ENCODE results near the gene IP6K2.

The IP6K2 gene

GRCh38 chr3:48692551-48692950 lies 24.5 kb downstream of the IP6K2 start:
- TF ChIP-seq CTCF (IDR thresholded peaks at IDR 0.05; ENCODE audit: low read length) (no peak), EZH2 (IDR thresholded peaks at IDR 0.05; ENCODE audit: borderline replicate concordance, low read length) (no peak)
- Histone ChIP-seq H3K79me2 (ENCODE audit: insufficient read depth, low read length) (peaks cover 17% of the 10 kb centered on the region), H3K4me1 (ENCODE audit: insufficient read depth, low read length, severe bottlenecking) (no peaks in the 10 kb centered on the region), H3K36me3 (ENCODE audit: insufficient read depth, low read length) (peaks cover 87% of the 10 kb centered on the region), H3K9me2 (ENCODE audit: low read depth, low read length) (no peaks in the 10 kb centered on the region), H3K4me3 (ENCODE audit: low read depth, low read length, poor library complexity, severe bottlenecking) (no peak overlapping the region), H3F3A (ENCODE audit: insufficient read depth, low read length) (no peaks in the 10 kb centered on the region), H4K20me1 (ENCODE audit: insufficient read depth, low read length) (no peaks in the 10 kb centered on the region; the same call in 1 of the 2 replicates), H3K9ac (ENCODE audit: low read length) (no peak overlapping the region), H2AFZ (ENCODE audit: low read length) (no peak overlapping the region), H3K9me3 (ENCODE audit: low read length) (no peaks in the 10 kb centered on the region), H3K27me3 (ENCODE audit: insufficient read depth, low read length) (no peaks in the 10 kb centered on the region), H3K4me2 (ENCODE audit: low read length) (no peak overlapping the region), H3K27ac (ENCODE audit: low read depth, low read length, poor library complexity, severe bottlenecking) (no peak overlapping the region)

- H2AFZ ChIP-seq (ENCODE audit: low read length), result no peak overlapping the region
- no peaks in the 10 kb centered on the region for H3K27me3 ChIP-seq (ENCODE audit: insufficient read depth, low read length)
- no peak overlapping the region for H3K9ac ChIP-seq (ENCODE audit: low read length)
- no peak overlapping the region for H3K4me2 ChIP-seq (ENCODE audit: low read length)
- no peak overlapping the region for H3K4me3 ChIP-seq (ENCODE audit: low read depth, low read length, poor library complexity, severe bottlenecking)
- no peak for TF ChIP-seq CTCF (IDR thresholded peaks at IDR 0.05; ENCODE audit: low read length)
- no peak for TF ChIP-seq EZH2 (IDR thresholded peaks at IDR 0.05; ENCODE audit: borderline replicate concordance, low read length)
- peaks cover 7% of the 10 kb centered on the region for H3K4me1 ChIP-seq (ENCODE audit: insufficient read depth, low read length, severe bottlenecking)
- H3K79me2 ChIP-seq (ENCODE audit: insufficient read depth, low read length), result peaks cover 4% of the 10 kb centered on the region
- peaks cover 83% of the 10 kb centered on the region for H3K36me3 ChIP-seq (ENCODE audit: insufficient read depth, low read length)
- no peak overlapping the region for H3K27ac ChIP-seq (ENCODE audit: low read depth, low read length, poor library complexity, severe bottlenecking)
- H4K20me1 ChIP-seq (ENCODE audit: insufficient read depth, low read length), result no peaks in the 10 kb centered on the region
- H3K9me2 ChIP-seq (ENCODE audit: low read depth, low read length), result no peaks in the 10 kb centered on the region
- peaks cover 10% of the 10 kb centered on the region; the same call in 1 of the 2 replicates for H3F3A ChIP-seq (ENCODE audit: insufficient read depth, low read length)
- no peaks in the 10 kb centered on the region for H3K9me3 ChIP-seq (ENCODE audit: low read length)
These were observed 26.1 kb downstream of the IP6K2 start for GRCh38 chr3:48690846-48691458.

GRCh38 chr3:48689384-48689783 lies 27.6 kb downstream of the IP6K2 start:
- Histone ChIP-seq H3K79me2 (ENCODE audit: insufficient read depth, low read length) (peaks cover 8% of the 10 kb centered on the region), H4K20me1 (ENCODE audit: insufficient read depth, low read length) (no peaks in the 10 kb centered on the region), H3K4me2 (ENCODE audit: low read length) (no peak overlapping the region), H3F3A (ENCODE audit: insufficient read depth, low read length) (peaks cover 10% of the 10 kb centered on the region; the same call in 1 of the 2 replicates), H3K36me3 (ENCODE audit: insufficient read depth, low read length) (peaks cover 71% of the 10 kb centered on the region), H2AFZ (ENCODE audit: low read length) (no peak overlapping the region), H3K4me1 (ENCODE audit: insufficient read depth, low read length, severe bottlenecking) (peaks cover 12% of the 10 kb centered on the region), H3K27ac (ENCODE audit: low read depth, low read length, poor library complexity, severe bottlenecking) (no peak overlapping the region), H3K9me3 (ENCODE audit: low read length) (no peaks in the 10 kb centered on the region), H3K4me3 (ENCODE audit: low read depth, low read length, poor library complexity, severe bottlenecking) (no peak overlapping the region), H3K9ac (ENCODE audit: low read length) (no peak overlapping the region), H3K9me2 (ENCODE audit: low read depth, low read length) (no peaks in the 10 kb centered on the region), H3K27me3 (ENCODE audit: insufficient read depth, low read length) (no peaks in the 10 kb centered on the region)
- no peak for TF ChIP-seq CTCF (IDR thresholded peaks at IDR 0.05; ENCODE audit: low read length)
- TF ChIP-seq EZH2 (IDR thresholded peaks at IDR 0.05; ENCODE audit: borderline replicate concordance, low read length), result no peak
